GM10248 (cell line): ENCODE measurements around the gene ETS1.

ENCODE experiments used
- CTCF ChIA-PET: fragments of 300-600 bp; sonication (Branson Sonifier 250); formaldehyde crosslinking; extraction: SDS; loops from one replicate; lab custom pipeline; 2021; ENCODE audit warnings: antibody characterized with exemption; lab: Yijun Ruan, JAX
- POLR2A ChIA-PET: fragments of 350-650 bp; sonication (Branson Sonifier 250); formaldehyde crosslinking; extraction: SDS; loops from one replicate; lab custom pipeline; 2020; ENCODE audit warnings: antibody characterized with exemption; lab: Yijun Ruan, JAX
- DNase-seq: peaks from one replicate; pipeline ENCODE4 v3.0.0; 2012; ENCODE audit errors: extremely low spot score
- TF ChIP-seq, protein P1 (sequence below): IDR thresholded peaks from 2 replicates; pipeline ENCODE4 v1.5.1; 2012; ENCODE audit warnings: mild to moderate bottlenecking, low read depth; ENCODE audit errors: extremely low read depth, missing control alignments, control extremely low read depth

The ETS1 gene

DNA sequence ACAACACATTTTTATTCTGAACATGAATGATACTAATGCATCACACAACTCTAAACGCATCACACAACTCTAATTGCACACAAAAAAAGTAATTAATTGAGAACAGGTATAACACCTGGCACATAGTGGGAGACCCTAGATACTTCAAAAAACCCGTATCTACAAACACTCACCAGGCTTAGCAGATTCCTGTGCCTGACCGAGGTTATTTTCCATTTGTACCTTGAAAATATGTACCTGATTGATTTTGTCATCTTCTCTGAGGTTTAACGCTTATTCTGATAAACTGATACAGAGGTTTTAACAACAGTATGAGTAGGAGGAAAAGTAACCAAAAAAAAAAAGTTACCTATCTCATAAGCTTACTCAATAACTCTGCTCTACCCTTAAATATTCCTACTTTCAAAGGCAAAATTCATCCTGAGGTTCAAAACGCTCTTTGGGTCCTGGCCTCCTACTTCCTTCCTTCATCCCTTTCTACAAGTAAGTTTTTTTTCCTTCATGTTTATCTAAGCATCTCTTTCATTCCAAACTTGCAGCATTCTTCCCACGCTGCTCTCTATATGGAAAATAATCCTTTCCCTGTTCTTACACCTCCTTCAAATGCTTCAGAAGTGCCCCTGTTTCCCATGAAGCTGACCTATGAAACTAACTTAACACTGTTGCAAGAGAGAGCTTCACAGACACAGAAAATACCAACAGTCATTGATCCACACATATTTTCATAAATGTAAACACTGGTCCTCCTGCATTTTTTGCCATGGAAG lies 73.3 kb downstream of the ETS1 start:
- ChIA-PET POLR2A (no interaction called here), CTCF (interaction anchor here (0.9 to 1.3 kb wide), 2 partner anchors 9 to 10 kb away, joined by 3 read pairs; no protein-coding TSS in a partner anchor)
- TF ChIP-seq, protein P1, sequence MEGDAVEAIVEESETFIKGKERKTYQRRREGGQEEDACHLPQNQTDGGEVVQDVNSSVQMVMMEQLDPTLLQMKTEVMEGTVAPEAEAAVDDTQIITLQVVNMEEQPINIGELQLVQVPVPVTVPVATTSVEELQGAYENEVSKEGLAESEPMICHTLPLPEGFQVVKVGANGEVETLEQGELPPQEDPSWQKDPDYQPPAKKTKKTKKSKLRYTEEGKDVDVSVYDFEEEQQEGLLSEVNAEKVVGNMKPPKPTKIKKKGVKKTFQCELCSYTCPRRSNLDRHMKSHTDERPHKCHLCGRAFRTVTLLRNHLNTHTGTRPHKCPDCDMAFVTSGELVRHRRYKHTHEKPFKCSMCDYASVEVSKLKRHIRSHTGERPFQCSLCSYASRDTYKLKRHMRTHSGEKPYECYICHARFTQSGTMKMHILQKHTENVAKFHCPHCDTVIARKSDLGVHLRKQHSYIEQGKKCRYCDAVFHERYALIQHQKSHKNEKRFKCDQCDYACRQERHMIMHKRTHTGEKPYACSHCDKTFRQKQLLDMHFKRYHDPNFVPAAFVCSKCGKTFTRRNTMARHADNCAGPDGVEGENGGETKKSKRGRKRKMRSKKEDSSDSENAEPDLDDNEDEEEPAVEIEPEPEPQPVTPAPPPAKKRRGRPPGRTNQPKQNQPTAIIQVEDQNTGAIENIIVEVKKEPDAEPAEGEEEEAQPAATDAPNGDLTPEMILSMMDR, result no peak
- no peak for DNase-seq

DNA sequence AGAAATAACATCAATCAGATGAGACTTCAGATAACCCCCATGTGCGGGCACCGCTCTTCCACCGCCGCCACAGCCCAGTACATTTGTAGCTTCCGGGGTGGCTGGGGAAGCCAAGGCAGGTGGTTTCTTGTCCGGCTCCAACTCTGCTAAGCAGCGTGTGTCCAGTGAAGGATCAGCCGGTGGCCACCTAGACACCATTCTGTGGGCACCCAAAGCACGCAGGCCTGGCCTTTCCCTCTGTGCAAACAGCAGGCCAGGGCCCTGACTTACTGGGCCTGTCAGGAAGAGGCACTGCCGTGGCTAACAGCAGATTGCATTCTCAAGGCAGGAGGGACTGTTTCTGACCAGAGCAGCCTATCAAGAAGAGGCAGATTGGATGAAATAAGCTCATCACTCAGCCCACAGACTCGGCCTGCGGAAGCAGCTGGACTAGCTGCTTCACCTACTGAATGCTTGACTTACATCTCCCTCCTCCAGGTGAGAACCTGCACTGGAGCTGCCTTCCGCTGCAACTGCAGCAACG lies 74.8 kb downstream of the ETS1 start:
- ChIA-PET POLR2A (no interaction called here), CTCF (interaction anchor here (0.7 to 10.4 kb wide), 7 partner anchors 6 to 222 kb away, joined by 3 to 70 read pairs (median 4); no protein-coding TSS in a partner anchor)
- no peak for DNase-seq
- TF ChIP-seq, protein P1, result no peak

DNA sequence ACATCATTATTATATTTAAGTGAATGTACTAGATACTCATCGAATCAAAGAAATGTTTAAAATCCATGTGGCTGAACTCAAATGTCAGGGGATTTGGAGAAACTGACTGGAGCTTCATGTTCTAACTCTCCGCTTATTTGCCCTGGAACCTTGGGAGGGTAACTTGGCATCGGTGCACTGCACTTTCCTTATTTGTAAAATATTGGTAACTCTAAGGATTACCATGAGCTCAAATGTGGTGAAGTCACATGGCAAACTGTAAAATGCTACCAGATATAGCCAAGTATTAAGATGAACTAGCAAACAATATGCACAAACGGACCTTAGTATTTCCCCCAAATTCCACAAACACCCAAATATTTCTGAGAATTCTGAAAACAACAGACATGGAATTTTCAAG lies 75.6 kb downstream of the ETS1 start:
- TF ChIP-seq, protein P1, result no peak
- POLR2A ChIA-PET, result no interaction called here
- CTCF ChIA-PET, result interaction anchor here (1.3 to 10.4 kb wide), 8 partner anchors 7 to 221 kb away, joined by 3 to 70 read pairs (median 6); no protein-coding TSS in a partner anchor
- no peak for DNase-seq

DNA sequence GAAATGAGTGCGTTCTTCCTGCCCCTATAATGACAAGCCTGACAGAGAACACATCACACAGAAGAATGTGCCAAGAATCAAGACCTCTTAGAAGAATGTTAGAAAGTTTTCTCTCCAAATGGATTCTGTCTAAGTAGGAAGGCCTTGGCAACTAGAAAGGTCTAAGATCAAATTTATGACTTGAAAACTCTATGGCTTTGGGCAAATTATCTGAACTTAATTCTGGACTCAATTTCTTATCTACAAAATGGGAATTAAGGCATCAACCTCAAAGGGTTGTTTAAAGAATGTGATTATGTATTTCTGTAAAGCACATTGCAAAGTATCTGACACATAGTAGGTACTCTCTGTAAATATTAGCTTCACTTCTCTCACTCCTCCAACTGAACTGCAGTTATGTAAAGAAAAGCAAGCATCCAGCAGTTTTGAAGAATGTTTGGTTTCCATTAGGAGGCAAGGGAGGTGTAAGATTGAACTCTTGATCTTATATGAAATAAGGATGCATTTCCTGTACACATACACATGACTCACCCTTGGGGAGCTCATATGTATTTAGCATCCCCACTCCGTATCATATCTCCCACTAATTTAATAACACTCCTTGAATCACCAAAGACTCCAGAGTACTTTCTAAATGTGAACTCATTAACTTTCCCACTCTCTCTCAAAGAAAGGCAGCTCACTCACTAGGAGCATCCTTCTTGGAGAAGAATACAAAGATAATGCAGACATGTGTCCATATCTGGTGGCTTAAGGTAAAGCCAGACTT lies 77.6 kb downstream of the ETS1 start:
- ChIA-PET POLR2A (interaction anchor here (0.9 kb wide), 1 partner anchor 198 kb away, joined by 3 read pairs; no protein-coding TSS in a partner anchor), CTCF (interaction anchor here (1.0 to 10.4 kb wide), 10 partner anchors 9 to 219 kb away, joined by 3 to 70 read pairs (median 6); no protein-coding TSS in a partner anchor)
- DNase-seq, result no peak
- TF ChIP-seq, protein P1, result no peak

DNA sequence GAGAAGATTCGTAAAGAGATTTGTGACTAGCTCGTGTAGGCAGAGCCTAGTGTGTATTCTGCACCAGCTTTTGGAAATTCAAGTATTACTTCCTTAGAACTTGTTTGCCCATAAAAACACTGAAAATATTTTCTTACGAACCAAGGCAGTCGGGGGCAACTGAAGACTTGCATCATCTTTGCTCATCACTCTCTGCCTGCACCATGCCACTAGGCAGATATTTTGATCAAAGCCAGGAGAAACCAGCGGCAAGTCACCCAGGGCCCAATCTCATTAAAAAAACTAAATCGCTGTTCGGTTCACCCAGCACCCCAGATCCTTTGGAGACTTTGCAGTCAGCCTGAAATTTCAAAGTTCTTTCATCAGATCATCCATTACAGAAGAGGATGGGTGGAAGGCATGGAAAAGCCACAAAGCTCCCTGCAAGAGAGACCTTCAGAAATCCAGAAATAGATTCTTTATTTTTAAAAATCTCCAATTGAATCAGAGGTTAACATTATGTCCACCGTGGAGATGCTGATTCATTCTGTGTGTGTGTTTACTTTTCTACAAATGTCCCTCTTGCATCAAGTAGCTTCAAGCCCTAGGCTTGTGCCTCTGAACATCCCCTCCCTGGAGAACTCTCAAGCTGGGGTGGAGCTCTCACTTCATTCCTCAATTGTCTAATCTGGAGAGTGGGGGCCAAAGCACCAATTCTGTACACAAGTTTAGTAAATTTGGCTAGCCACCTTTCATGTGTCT lies 78.4 kb downstream of the ETS1 start:
- no peak for DNase-seq

More for the DNA sequence above, 78.4 kb downstream of the ETS1 start:
- ChIA-PET CTCF (interaction anchor here (1.2 to 10.4 kb wide), 8 partner anchors 9 to 220 kb away, joined by 3 to 70 read pairs (median 6); no protein-coding TSS in a partner anchor), POLR2A (interaction anchor here (0.9 kb wide), 1 partner anchor 197 kb away, joined by 3 read pairs; no protein-coding TSS in a partner anchor)
- TF ChIP-seq, protein P1, result no peak
